GM18526 (cell line): ENCODE measurements around the gene NBEAL1.

Experiments used
- POLR2A ChIP-seq: IDR thresholded peaks from 3 replicates; pipeline ENCODE4 v1.6.1; 2011; ENCODE audit not compliant: insufficient read length; ENCODE audit errors: extremely low read depth

Gene NBEAL1

GRCh38 chr2:203035879-203036470 lies 21.3 kb downstream of the NBEAL1 start:
- no peak for TF ChIP-seq POLR2A

GRCh38 chr2:203037026-203037425 lies 22.4 kb downstream of the NBEAL1 start:
- no peak for TF ChIP-seq POLR2A

GRCh38 chr2:203038586-203038985 lies 23.9 kb downstream of the NBEAL1 start:
- TF ChIP-seq POLR2A, result no peak

DNA sequence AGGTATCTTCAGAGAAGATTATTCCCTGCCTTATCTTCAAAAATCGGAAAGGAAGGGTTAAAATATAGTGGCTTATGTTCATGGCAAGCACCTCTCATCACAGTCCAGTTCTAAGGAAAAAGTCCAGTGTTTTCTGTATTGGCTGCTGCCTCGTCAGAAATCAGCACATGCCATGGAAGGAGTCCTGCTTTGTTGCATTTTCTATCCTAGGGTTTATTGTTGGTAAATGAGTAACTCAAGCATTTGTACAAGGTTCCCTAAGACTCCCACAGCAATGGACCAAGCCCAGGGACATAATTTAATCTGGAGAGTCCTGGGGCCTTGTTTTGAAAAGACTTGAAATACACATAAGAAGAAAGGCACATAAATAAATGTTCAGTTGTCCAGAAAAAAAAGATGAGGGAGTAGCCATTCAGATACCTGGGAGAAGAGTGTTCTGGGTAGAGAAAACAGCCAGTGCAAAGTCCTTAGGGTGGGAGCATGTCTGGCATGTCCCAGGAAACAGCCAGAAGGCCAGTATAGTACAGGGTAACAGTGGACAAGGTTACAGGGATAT lies 26.4 kb downstream of the NBEAL1 start:
- TF ChIP-seq POLR2A, result no peak

DNA sequence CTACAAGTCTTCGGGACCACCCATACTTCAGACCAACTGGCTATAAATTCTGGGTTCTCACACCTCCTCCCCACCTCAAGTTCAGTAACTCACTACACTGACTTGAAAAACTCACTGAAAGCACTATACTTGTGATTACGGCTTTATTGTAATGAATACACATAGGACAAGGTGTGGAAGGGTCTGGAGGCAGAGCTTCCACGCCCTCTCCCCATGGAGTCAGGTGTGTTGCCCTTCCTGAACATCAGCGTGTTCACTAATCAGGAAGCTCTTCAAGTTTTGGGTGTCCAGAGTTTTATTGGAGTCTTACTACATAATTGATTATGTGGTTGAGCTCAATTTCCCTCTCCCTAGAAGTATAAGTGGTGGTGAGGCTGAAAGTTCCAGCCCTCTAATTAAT lies 27.5 kb downstream of the NBEAL1 start:
- no peak for TF ChIP-seq POLR2A

- TF ChIP-seq POLR2A, result no peak
These were observed 28.6 kb downstream of the NBEAL1 start for GRCh38 chr2:203043226-203043625.

DNA sequence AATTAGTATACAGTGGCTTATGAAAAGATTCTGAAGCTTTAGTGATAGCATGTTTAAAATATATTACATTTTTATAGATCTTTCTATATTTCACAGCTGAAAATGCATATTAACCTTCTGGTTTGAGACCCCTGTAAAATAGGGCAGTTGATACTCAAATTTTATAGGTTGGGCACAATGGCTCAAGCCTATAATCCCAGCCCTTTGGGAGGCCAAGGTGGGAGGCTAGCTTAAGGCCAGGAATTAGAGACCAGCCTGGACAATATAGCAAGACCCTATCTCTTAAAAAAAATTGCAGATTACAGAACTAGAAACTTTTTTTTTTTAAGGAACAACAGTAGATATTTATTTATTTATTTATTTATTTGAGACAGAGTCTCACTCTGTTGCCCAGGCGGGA lies 31.2 kb downstream of the NBEAL1 start:
- TF ChIP-seq POLR2A, result no peak

DNA sequence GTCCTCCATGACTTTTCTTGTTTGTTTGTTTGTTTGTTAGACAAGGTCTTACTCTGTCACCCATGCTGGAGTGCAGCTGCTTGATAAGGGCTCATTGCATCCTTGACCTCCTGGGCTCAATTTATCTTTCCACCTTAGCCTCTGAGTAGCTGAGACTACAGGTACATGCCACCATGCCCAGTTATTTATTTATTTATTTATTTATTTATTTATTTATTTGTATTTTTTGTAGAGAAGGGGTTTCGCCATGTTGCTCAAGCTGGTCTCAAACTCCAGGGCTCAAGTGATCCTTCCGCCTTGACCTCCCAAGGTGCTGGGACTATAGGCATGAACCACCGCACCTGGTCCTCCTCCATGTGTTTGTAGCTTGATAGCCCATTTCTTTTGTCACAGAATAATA lies 37.9 kb downstream of the NBEAL1 start:
- no peak for TF ChIP-seq POLR2A

- no peak for TF ChIP-seq POLR2A
These were observed 45.0 kb downstream of the NBEAL1 start for GRCh38 chr2:203059567-203060240.

DNA sequence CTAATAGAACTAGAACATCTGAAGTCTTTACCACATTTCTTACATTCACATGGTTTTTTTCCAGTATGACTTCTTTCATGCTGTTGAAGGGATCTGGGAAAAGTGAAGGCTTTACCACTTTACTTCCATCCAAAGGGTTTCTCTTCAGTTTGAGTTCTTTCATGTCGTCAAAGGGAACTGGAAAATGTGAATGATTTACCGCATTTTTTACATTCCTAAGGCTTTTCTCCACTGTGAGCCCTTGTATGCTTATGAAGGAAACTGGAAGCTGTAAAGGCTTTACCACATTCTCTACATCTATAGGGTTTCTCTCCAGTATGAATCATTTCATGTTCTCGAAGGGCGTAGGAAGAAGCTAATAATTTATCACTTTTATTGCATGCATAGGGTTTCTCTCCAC lies 46.7 kb downstream of the NBEAL1 start:
- no peak for TF ChIP-seq POLR2A

DNA sequence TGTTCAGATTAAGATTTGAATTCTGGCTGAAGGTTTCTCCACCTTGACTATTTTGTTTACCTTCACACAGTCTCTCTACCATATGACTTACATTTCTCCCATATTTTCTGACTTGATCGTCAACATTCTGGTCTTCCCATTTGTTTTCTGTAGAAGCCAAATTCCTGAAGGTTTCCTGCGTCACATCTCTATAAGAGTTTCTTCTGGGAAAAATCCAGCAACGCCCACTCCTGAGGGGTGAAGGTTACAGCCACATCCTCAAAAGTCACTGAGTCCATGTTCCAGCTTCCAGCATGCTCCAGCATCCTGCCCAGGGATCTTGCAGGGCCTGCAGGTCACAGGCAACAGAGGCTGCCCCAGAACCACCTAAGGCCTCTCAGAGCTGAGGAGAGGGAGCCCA lies 47.5 kb downstream of the NBEAL1 start:
- no peak for TF ChIP-seq POLR2A

- TF ChIP-seq POLR2A, result no peak
These were observed 56.0 kb downstream of the NBEAL1 start for GRCh38 chr2:203070701-203071100.

GRCh38 chr2:203071148-203071547 lies 56.5 kb downstream of the NBEAL1 start:
- no peak for TF ChIP-seq POLR2A

- no peak for TF ChIP-seq POLR2A
These were observed 57.7 kb downstream of the NBEAL1 start for GRCh38 chr2:203072371-203072770.

DNA sequence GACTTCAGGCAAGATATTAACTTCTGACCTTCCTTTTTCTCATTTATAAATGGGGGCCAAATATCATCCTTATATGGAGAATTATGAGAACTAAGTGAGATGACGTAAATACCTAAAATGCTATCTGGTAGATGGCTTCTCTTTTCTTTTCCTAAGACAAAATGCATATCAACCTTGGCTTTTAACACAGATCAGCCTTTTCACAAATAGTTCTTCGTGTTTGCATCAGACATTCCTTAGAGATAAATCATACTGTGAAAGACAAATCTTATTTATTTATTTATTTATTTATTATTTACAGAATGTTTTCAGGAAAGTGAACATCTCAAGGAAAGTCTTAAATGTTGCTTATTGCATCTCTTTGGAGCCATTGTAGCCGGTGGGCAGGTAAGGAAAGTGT lies 62.8 kb downstream of the NBEAL1 start:
- no peak for TF ChIP-seq POLR2A

- no peak for TF ChIP-seq POLR2A
These were observed 65.9 kb downstream of the NBEAL1 start for GRCh38 chr2:203080447-203081045.
